SK-N-SH (cell line): Measurements from ENCODE around the gene SLC22A17. TPM values are rescaled to one million over a fixed set of nuclear protein-coding genes. Genes with fewer than 3 reads are reported as not detected.

ENCODE experiments used
- CTCF ChIA-PET: fragments of 300-600, 350-600 bp; formaldehyde crosslinking; extraction: SDS; loops from one replicate; lab custom pipeline; 2021; lab: Yijun Ruan, JAX
- POLR2A ChIA-PET: fragments of 350-600 bp; sonication (Branson Sonifier 250); formaldehyde crosslinking; extraction: SDS; loops from one replicate; lab custom pipeline; 2020; ENCODE audit warnings: antibody characterized with exemption, inconsistent platforms; lab: Yijun Ruan, JAX
- DNase-seq: peaks from one replicate; pipeline ENCODE4 v3.0.0; 2012
- H2AFZ ChIP-seq: fragments of 200-600 bp; sonication (generic); 2 replicates; pipeline ENCODE4 v1.8.1; 2016; ENCODE audit warnings: antibody characterized with exemption, mild to moderate bottlenecking, low read depth
- H3F3A ChIP-seq: fragments of 200-600 bp; sonication (generic); replicated peaks from 2 replicates; pipeline ENCODE3; 2016; ENCODE audit warnings: antibody characterized with exemption, mild to moderate bottlenecking; ENCODE audit not compliant: insufficient read depth
- H3K27ac ChIP-seq, 2 experiments: fragments of 200-500 bp in 1 of 2; fragments of 200-600 bp in 1 of 2; sonication (Bioruptor generic) in 1 of 2; sonication (generic), shearing (Covaris generic) in 1 of 2; 2 replicates each; pipeline versions ENCODE4 v1.5.1 to v1.6.1; 2014 to 2016; ENCODE audit warnings: low read depth in 2 of 2, inconsistent platforms in 1 of 2, low read length in 1 of 2, mild to moderate bottlenecking in 1 of 2, mixed read lengths in 1 of 2
- H3K27me3 ChIP-seq: fragments of 200-600 bp; sonication (generic), shearing (Covaris generic); 2 replicates; pipeline ENCODE4 v1.6.1; 2016; ENCODE audit warnings: mixed run types; ENCODE audit not compliant: insufficient read depth
- H3K36me3 ChIP-seq, 2 experiments: fragments of 200-500 bp in 1 of 2; fragments of 200-600 bp in 1 of 2; sonication (Bioruptor generic) in 1 of 2; sonication (generic) in 1 of 2; replicated peaks in 1 of 2; 2 replicates each; pipeline versions ENCODE3 to v1.5.1; 2014 to 2016; ENCODE audit warnings: low read length in 1 of 2, mild to moderate bottlenecking in 1 of 2; ENCODE audit not compliant: insufficient read depth in 2 of 2, control insufficient read depth in 1 of 2
- H3K4me1 ChIP-seq, 2 experiments: fragments of 200-500 bp in 1 of 2; fragments of 200-600 bp in 1 of 2; sonication (Bioruptor generic) in 1 of 2; sonication (generic), shearing (Covaris generic) in 1 of 2; 2 replicates each; pipeline versions ENCODE4 v1.5.1 to v1.6.1; 2014 to 2016; ENCODE audit warnings: low read depth in 1 of 2, low read length in 1 of 2, mixed run types in 1 of 2; ENCODE audit not compliant: insufficient read depth in 2 of 2, control insufficient read depth in 1 of 2
- H3K4me2 ChIP-seq: fragments of 200-600 bp; sonication (generic), shearing (Covaris generic); 2 replicates; pipeline ENCODE4 v1.6.1; 2017; ENCODE audit warnings: mixed run types
- H3K4me3 ChIP-seq, 2 experiments: fragments of 200-500 bp in 1 of 2; fragments of 200-600 bp in 1 of 2; sonication (Bioruptor generic) in 1 of 2; sonication (generic), shearing (Covaris generic) in 1 of 2; 2 replicates each; pipeline versions ENCODE4 v1.5.1 to v1.8.1; 2014 to 2016; ENCODE audit warnings: low read depth in 2 of 2, inconsistent platforms in 1 of 2, low read length in 1 of 2, mild to moderate bottlenecking in 1 of 2, mixed read lengths in 1 of 2, moderate library complexity in 1 of 2
- H3K79me2 ChIP-seq: fragments of 200-600 bp; sonication (generic); 2 replicates; pipeline ENCODE4 v1.8.1; 2017; ENCODE audit warnings: mild to moderate bottlenecking; ENCODE audit not compliant: insufficient read depth
- H3K9ac ChIP-seq: fragments of 200-600 bp; sonication (generic); 2 replicates; pipeline ENCODE4 v1.6.1; 2017; ENCODE audit warnings: mixed run types
- H3K9me2 ChIP-seq: fragments of 200-600 bp; sonication (generic); 2 replicates; pipeline ENCODE4 v1.6.1; 2017; ENCODE audit warnings: mixed run types
- H3K9me3 ChIP-seq: fragments of 200-600 bp; sonication (generic); 2 replicates; pipeline ENCODE4 v1.6.1; 2017; ENCODE audit warnings: mixed run types, mild to moderate bottlenecking, moderate library complexity
- H4K20me1 ChIP-seq: fragments of 200-600 bp; sonication (generic); 2 replicates; pipeline ENCODE4 v1.6.1; 2017; ENCODE audit warnings: mild to moderate bottlenecking, mixed run types; ENCODE audit not compliant: insufficient read depth
- ELF1 ChIP-seq: IDR thresholded peaks from 2 replicates; pipeline ENCODE4 v1.4.0; 2012
- EZH2phosphoT487 ChIP-seq: fragments of 200-600 bp; sonication (generic); IDR thresholded peaks from 2 replicates; pipeline ENCODE4 v1.6.1; 2017; ENCODE audit warnings: low read depth, mixed run types, mild to moderate bottlenecking, antibody characterized with exemption, moderate library complexity, borderline replicate concordance
- FOSL2 ChIP-seq: IDR thresholded peaks from 2 replicates; pipeline ENCODE4 v1.4.0; 2012; ENCODE audit warnings: low read depth, mild to moderate bottlenecking, moderate library complexity, borderline replicate concordance
- GABPA ChIP-seq: IDR thresholded peaks from 2 replicates; pipeline ENCODE4 v1.4.0; 2012; ENCODE audit warnings: low read depth, mild to moderate bottlenecking
- GATA2 ChIP-seq: sonication (generic); formaldehyde crosslinking; IDR thresholded peaks from 2 replicates; pipeline ENCODE4 v1.5.0; 2020; ENCODE audit warnings: mild to moderate bottlenecking, missing genetic modification reagents
- JUND ChIP-seq: IDR thresholded peaks from 2 replicates; pipeline ENCODE4 v1.4.0; 2012
- MXI1 ChIP-seq: IDR thresholded peaks from 2 replicates; pipeline ENCODE4 v1.6.1; 2012; ENCODE audit warnings: mild to moderate bottlenecking, low read depth, low read length, improper control_type of control experiment
- NRF1 ChIP-seq: IDR thresholded peaks from 2 replicates; pipeline ENCODE4 v1.6.1; 2012; ENCODE audit warnings: low read depth, mild to moderate bottlenecking, low read length
- POLR2AphosphoS5 ChIP-seq: IDR thresholded peaks from 2 replicates; pipeline ENCODE4 v1.6.1; 2012; ENCODE audit warnings: low read depth, low read length
- RCOR1 ChIP-seq: fragments of 150-350 bp; IDR thresholded peaks from 2 replicates; pipeline ENCODE4 v1.6.1; 2017; ENCODE audit warnings: antibody characterized with exemption, low read length
- RXRA ChIP-seq: IDR thresholded peaks from 2 replicates; pipeline ENCODE4 v1.4.0; 2012; ENCODE audit warnings: low read depth, mild to moderate bottlenecking, borderline replicate concordance
- TEAD4 ChIP-seq: IDR thresholded peaks from 2 replicates; pipeline ENCODE4 v1.4.0; 2012; ENCODE audit warnings: mild to moderate bottlenecking, borderline replicate concordance; ENCODE audit not compliant: insufficient read depth
- WGBS: methylation state at CpG from one replicate; pipeline ENCODE4 v1.1.6; 2017; ENCODE audit warnings: low lambda C conversion rate; 5-methylcytosine and 5-hydroxymethylcytosine counted together
- polyA plus RNA-seq, 3 experiments: library from polyadenylated mRNA; depleted of rRNA; stranded (reverse); fragments of >200 nt; gene quantifications; 2 replicates each; pipeline ENCODE4 v1.2.3, GENCODE V29; 2012
- TF ChIP-seq, protein P1 (sequence below): IDR thresholded peaks from 2 replicates; pipeline ENCODE4; 2012
- TF ChIP-seq, protein P2 (sequence below): fragments of 200-600 bp; sonication (generic); IDR thresholded peaks from 2 replicates; pipeline ENCODE4 v1.6.1; 2017; ENCODE audit warnings: antibody characterized with exemption, mild to moderate bottlenecking, moderate library complexity
- TF ChIP-seq, protein P3 (sequence below): IDR thresholded peaks from 2 replicates; pipeline ENCODE4 v1.4.0; 2012; ENCODE audit warnings: low read depth, borderline replicate concordance

Gene SLC22A17
- polyA plus RNA-seq, 1 of the 3 experiments (the other 2 are of a cell fraction): 27.2 TPM

DNA sequence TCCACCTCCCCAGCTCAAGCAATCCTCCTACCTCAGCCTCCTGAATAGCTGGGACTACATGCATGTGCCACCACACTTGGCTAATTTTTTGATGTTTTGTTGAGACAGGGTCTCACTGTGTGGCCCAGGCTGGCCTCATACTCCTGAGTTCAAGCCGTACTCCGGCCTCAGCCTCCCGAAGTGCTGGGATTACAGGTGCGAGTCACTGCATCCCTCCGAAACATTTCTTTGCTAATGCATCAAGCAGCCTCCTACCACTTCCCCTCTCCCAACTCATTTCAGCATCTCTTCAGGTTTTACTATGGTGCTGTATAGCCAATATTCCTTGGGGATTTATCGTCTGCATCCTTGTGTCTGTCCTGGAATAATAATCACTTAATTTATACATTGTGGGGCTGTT is 2.3 kb upstream of the SLC22A17 start:
- TF ChIP-seq, protein P1, sequence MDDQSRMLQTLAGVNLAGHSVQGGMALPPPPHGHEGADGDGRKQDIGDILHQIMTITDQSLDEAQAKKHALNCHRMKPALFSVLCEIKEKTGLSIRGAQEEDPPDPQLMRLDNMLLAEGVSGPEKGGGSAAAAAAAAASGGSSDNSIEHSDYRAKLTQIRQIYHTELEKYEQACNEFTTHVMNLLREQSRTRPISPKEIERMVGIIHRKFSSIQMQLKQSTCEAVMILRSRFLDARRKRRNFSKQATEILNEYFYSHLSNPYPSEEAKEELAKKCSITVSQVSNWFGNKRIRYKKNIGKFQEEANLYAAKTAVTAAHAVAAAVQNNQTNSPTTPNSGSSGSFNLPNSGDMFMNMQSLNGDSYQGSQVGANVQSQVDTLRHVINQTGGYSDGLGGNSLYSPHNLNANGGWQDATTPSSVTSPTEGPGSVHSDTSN: no peak
- TF ChIP-seq, protein P2, sequence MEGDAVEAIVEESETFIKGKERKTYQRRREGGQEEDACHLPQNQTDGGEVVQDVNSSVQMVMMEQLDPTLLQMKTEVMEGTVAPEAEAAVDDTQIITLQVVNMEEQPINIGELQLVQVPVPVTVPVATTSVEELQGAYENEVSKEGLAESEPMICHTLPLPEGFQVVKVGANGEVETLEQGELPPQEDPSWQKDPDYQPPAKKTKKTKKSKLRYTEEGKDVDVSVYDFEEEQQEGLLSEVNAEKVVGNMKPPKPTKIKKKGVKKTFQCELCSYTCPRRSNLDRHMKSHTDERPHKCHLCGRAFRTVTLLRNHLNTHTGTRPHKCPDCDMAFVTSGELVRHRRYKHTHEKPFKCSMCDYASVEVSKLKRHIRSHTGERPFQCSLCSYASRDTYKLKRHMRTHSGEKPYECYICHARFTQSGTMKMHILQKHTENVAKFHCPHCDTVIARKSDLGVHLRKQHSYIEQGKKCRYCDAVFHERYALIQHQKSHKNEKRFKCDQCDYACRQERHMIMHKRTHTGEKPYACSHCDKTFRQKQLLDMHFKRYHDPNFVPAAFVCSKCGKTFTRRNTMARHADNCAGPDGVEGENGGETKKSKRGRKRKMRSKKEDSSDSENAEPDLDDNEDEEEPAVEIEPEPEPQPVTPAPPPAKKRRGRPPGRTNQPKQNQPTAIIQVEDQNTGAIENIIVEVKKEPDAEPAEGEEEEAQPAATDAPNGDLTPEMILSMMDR: no peak
- no peak for TF ChIP-seq ELF1
- no peak for TF ChIP-seq GABPA
- TF ChIP-seq EZH2phosphoT487: no peak
- no peak for TF ChIP-seq JUND
- TF ChIP-seq MXI1: no peak
- TF ChIP-seq TEAD4: no peak
- no peak for TF ChIP-seq GATA2 (CRISPR knock-in tag)
- TF ChIP-seq RCOR1: no peak
- no peak for TF ChIP-seq NRF1
- no peak for TF ChIP-seq POLR2AphosphoS5
- TF ChIP-seq, protein P3, sequence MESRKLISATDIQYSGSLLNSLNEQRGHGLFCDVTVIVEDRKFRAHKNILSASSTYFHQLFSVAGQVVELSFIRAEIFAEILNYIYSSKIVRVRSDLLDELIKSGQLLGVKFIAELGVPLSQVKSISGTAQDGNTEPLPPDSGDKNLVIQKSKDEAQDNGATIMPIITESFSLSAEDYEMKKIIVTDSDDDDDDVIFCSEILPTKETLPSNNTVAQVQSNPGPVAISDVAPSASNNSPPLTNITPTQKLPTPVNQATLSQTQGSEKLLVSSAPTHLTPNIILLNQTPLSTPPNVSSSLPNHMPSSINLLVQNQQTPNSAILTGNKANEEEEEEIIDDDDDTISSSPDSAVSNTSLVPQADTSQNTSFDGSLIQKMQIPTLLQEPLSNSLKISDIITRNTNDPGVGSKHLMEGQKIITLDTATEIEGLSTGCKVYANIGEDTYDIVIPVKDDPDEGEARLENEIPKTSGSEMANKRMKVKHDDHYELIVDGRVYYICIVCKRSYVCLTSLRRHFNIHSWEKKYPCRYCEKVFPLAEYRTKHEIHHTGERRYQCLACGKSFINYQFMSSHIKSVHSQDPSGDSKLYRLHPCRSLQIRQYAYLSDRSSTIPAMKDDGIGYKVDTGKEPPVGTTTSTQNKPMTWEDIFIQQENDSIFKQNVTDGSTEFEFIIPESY: no peak
- TF ChIP-seq RXRA: no peak
- no peak for TF ChIP-seq FOSL2
- TF ChIP-seq, all 33 proteins: peak for 0
- H2AFZ ChIP-seq: no peak overlapping the region
- WGBS: 80% methylated on average over 6 of the region's 6 CpGs

More for the DNA sequence above, 2.3 kb upstream of the SLC22A17 start:
- H3K9me3 ChIP-seq: no peaks in the 10 kb centered on the region
- H3K9me2 ChIP-seq: no peaks in the 10 kb centered on the region
- no peaks in the 10 kb centered on the region for H3F3A ChIP-seq
- H3K27me3 ChIP-seq: no peaks in the 10 kb centered on the region
- no peak for DNase-seq
- ChIA-PET CTCF (interaction anchor here (1.1 to 4.0 kb wide), 5 partner anchors 10 to 124 kb away, joined by 3 to 21 read pairs (median 6); partner anchors contain the start of gene EFS), POLR2A (interaction anchor here (4.1 kb wide), 1 partner anchor 11 kb away, joined by 45 read pairs; the partner anchor contains the start of gene EFS)
- no peak overlapping the region for H3K4me2 ChIP-seq
- no peaks in the 10 kb centered on the region for H3K79me2 ChIP-seq
- no peak overlapping the region for H3K27ac ChIP-seq
- H3K9ac ChIP-seq: no peak overlapping the region
- H3K4me1 ChIP-seq: peaks cover 0 to 12% of the 10 kb centered on the region in 2 experiments; a peak in 1 of 4 replicates
- H3K4me3 ChIP-seq: no peak overlapping the region
- H3K36me3 ChIP-seq: peaks cover 0 to 2% of the 10 kb centered on the region in 2 experiments
- no peaks in the 10 kb centered on the region for H4K20me1 ChIP-seq
